Muscle layer of colon (tissue), 2 donors: ENCODE data around the gene PNPLA5.

Experiments
- H3K27ac ChIP-seq: one replicate; pipeline ENCODE4 v1.7.0; 2013; ENCODE audit warnings: low read depth, mild to moderate bottlenecking, low read length, moderate library complexity
- H3K27me3 ChIP-seq, 2 donors: one replicate each; pipeline ENCODE4 v1.7.0; 2013; ENCODE audit warnings: low read length in 2 of 2, mild to moderate bottlenecking in 2 of 2; ENCODE audit not compliant: insufficient read depth in 2 of 2, control insufficient read depth in 1 of 2
- H3K36me3 ChIP-seq: one replicate; pipeline ENCODE4 v1.7.0; 2013; ENCODE audit warnings: mild to moderate bottlenecking, low read length; ENCODE audit not compliant: insufficient read depth
- H3K4me1 ChIP-seq: one replicate; pipeline ENCODE4 v1.7.0; 2013; ENCODE audit warnings: mild to moderate bottlenecking, low read length; ENCODE audit not compliant: insufficient read depth
- H3K4me3 ChIP-seq, 2 donors: one replicate each; pipeline ENCODE4 v1.7.0; 2013; ENCODE audit warnings: low read length in 2 of 2, low read depth in 1 of 2, mild to moderate bottlenecking in 1 of 2, moderate library complexity in 1 of 2
- H3K9ac ChIP-seq: one replicate; pipeline ENCODE4 v1.7.0; 2013; ENCODE audit warnings: low read length
- H3K9me3 ChIP-seq: one replicate; pipeline ENCODE4 v1.7.0; 2013; ENCODE audit warnings: mild to moderate bottlenecking, low read length
- donor health status: abdominal sarcoma.
- donor health status: Adenocarcinoma of cecum.

Gene PNPLA5

GRCh38 chr22:43900206-43900605 is 8.4 kb upstream of the PNPLA5 start:
- no peaks in the 10 kb centered on the region for H3K4me1 ChIP-seq
- peaks cover 0 to 7% of the 10 kb centered on the region in 2 donors for H3K27me3 ChIP-seq

GRCh38 chr22:43897751-43898261 is 6.0 kb upstream of the PNPLA5 start:
- Histone ChIP-seq H3K27ac (no peak overlapping the region), H3K9ac (no peak overlapping the region), H3K36me3 (no peaks in the 10 kb centered on the region), H3K4me1 (no peaks in the 10 kb centered on the region), H3K4me3 (no peak overlapping the region), H3K9me3 (no peaks in the 10 kb centered on the region), H3K27me3 (peaks cover 0 to 11% of the 10 kb centered on the region in 2 donors)

More at GRCh38 chr22:43900206-43900605, 8.4 kb upstream of the PNPLA5 start:
- Histone ChIP-seq H3K9me3 (no peaks in the 10 kb centered on the region), H3K27ac (no peak overlapping the region), H3K36me3 (no peaks in the 10 kb centered on the region), H3K9ac (no peak overlapping the region), H3K4me3 (no peak overlapping the region)

- Histone ChIP-seq H3K36me3 (no peaks in the 10 kb centered on the region), H3K27ac (no peak overlapping the region), H3K4me1 (no peaks in the 10 kb centered on the region), H3K4me3 (no peak overlapping the region), H3K9ac (no peak overlapping the region), H3K9me3 (no peaks in the 10 kb centered on the region), H3K27me3 (peaks cover 0 to 25% of the 10 kb centered on the region in 2 donors)
These were observed 4.3 kb upstream of the PNPLA5 start for GRCh38 chr22:43895986-43896645.

GRCh38 chr22:43894122-43894521 is 2.3 kb upstream of the PNPLA5 start:
- no peak overlapping the region for H3K9ac ChIP-seq
- no peak overlapping the region for H3K4me3 ChIP-seq
- no peaks in the 10 kb centered on the region for H3K9me3 ChIP-seq
- no peaks in the 10 kb centered on the region for H3K36me3 ChIP-seq
- H3K27ac ChIP-seq: no peak overlapping the region
- H3K27me3 ChIP-seq: peaks cover 11 to 44% of the 10 kb centered on the region in 2 donors
- no peaks in the 10 kb centered on the region for H3K4me1 ChIP-seq

- no peaks in the 10 kb centered on the region for H3K9me3 ChIP-seq
- H3K27me3 ChIP-seq: peaks cover 11 to 49% of the 10 kb centered on the region in 2 donors
These were observed 1.5 kb upstream of the PNPLA5 start for GRCh38 chr22:43893266-43893665.

GRCh38 chr22:43892183-43892894 is 526 bp upstream of the PNPLA5 start:
- Histone ChIP-seq H3K9ac (no peak overlapping the region), H3K4me1 (no peaks in the 10 kb centered on the region), H3K36me3 (no peaks in the 10 kb centered on the region), H3K27me3 (peaks cover 11 to 55% of the 10 kb centered on the region in 2 donors), H3K9me3 (no peaks in the 10 kb centered on the region), H3K27ac (no peak overlapping the region), H3K4me3 (no peak overlapping the region)

More at GRCh38 chr22:43893266-43893665, 1.5 kb upstream of the PNPLA5 start:
- no peak overlapping the region for H3K9ac ChIP-seq
- no peaks in the 10 kb centered on the region for H3K4me1 ChIP-seq
- no peak overlapping the region for H3K4me3 ChIP-seq
- no peak overlapping the region for H3K27ac ChIP-seq
- H3K36me3 ChIP-seq: no peaks in the 10 kb centered on the region

- no peak overlapping the region for H3K27ac ChIP-seq
- peaks cover 11 to 59% of the 10 kb centered on the region in 2 donors for H3K27me3 ChIP-seq
- H3K4me3 ChIP-seq: no peak overlapping the region
- H3K4me1 ChIP-seq: no peaks in the 10 kb centered on the region
- no peak overlapping the region for H3K9ac ChIP-seq
- H3K9me3 ChIP-seq: no peaks in the 10 kb centered on the region
- no peaks in the 10 kb centered on the region for H3K36me3 ChIP-seq
These were observed 897 bp downstream of the PNPLA5 start for GRCh38 chr22:43890901-43891331.

GRCh38 chr22:43889860-43890253 is 2.0 kb downstream of the PNPLA5 start:
- no peak overlapping the region for H3K27ac ChIP-seq
- H3K9me3 ChIP-seq: no peaks in the 10 kb centered on the region
- H3K4me1 ChIP-seq: no peaks in the 10 kb centered on the region
- no peak overlapping the region for H3K9ac ChIP-seq
- H3K27me3 ChIP-seq: peaks cover 11 to 59% of the 10 kb centered on the region in 2 donors
- H3K36me3 ChIP-seq: no peaks in the 10 kb centered on the region
- H3K4me3 ChIP-seq: no peak overlapping the region

- Histone ChIP-seq H3K27me3 (peaks cover 11 to 59% of the 10 kb centered on the region in 2 donors), H3K4me3 (no peak overlapping the region), H3K4me1 (no peaks in the 10 kb centered on the region), H3K9ac (no peak overlapping the region), H3K9me3 (no peaks in the 10 kb centered on the region), H3K36me3 (no peaks in the 10 kb centered on the region), H3K27ac (no peak overlapping the region)
These were observed 2.5 kb downstream of the PNPLA5 start for GRCh38 chr22:43889201-43889859.

- Histone ChIP-seq H3K4me1 (no peaks in the 10 kb centered on the region), H3K36me3 (no peaks in the 10 kb centered on the region), H3K9me3 (no peaks in the 10 kb centered on the region), H3K4me3 (no peak overlapping the region), H3K9ac (no peak overlapping the region), H3K27me3 (peaks cover 11 to 57% of the 10 kb centered on the region in 2 donors), H3K27ac (no peak overlapping the region)
These were observed 3.1 kb downstream of the PNPLA5 start for GRCh38 chr22:43888740-43889139.

- H3K9ac ChIP-seq: no peak overlapping the region
- H3K4me1 ChIP-seq: no peaks in the 10 kb centered on the region
- no peaks in the 10 kb centered on the region for H3K9me3 ChIP-seq
- H3K27me3 ChIP-seq: peaks cover 11 to 46% of the 10 kb centered on the region in 2 donors
- H3K4me3 ChIP-seq: no peak overlapping the region
- H3K36me3 ChIP-seq: no peaks in the 10 kb centered on the region
- H3K27ac ChIP-seq: no peak overlapping the region
These were observed 4.4 kb downstream of the PNPLA5 start for GRCh38 chr22:43887391-43887790.
